OCI-LY3 (cell line): ENCODE measurements around the gene DBNDD2.

Experiments
- EZH2phosphoT487 ChIP-seq: fragments of 200-600 bp; shearing (Covaris generic); IDR thresholded peaks from 2 replicates; pipeline ENCODE4 v1.6.1; 2018; ENCODE audit warnings: antibody characterized with exemption, mixed run types, low read depth
- TF ChIP-seq, protein P1 (sequence below): fragments of 200-600, 300-600 bp; sonication (generic); IDR thresholded peaks from 2 replicates; pipeline ENCODE4 v1.5.1; 2014; ENCODE audit warnings: antibody characterized with exemption, low read length, low read depth

GRCh38 chr20:45359069-45359405 is 49.1 kb upstream of the DBNDD2 start:
- TF ChIP-seq, protein P1, sequence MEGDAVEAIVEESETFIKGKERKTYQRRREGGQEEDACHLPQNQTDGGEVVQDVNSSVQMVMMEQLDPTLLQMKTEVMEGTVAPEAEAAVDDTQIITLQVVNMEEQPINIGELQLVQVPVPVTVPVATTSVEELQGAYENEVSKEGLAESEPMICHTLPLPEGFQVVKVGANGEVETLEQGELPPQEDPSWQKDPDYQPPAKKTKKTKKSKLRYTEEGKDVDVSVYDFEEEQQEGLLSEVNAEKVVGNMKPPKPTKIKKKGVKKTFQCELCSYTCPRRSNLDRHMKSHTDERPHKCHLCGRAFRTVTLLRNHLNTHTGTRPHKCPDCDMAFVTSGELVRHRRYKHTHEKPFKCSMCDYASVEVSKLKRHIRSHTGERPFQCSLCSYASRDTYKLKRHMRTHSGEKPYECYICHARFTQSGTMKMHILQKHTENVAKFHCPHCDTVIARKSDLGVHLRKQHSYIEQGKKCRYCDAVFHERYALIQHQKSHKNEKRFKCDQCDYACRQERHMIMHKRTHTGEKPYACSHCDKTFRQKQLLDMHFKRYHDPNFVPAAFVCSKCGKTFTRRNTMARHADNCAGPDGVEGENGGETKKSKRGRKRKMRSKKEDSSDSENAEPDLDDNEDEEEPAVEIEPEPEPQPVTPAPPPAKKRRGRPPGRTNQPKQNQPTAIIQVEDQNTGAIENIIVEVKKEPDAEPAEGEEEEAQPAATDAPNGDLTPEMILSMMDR, result no peak
- no peak for TF ChIP-seq EZH2phosphoT487
